IPS-20b (cell line): ENCODE results near the gene ACTA2.
"Not testable (repeated sequence)": the region's sequence is repeated elsewhere in the genome, so short reads cannot be mapped to it uniquely, and the experiment has no call there.

Source experiments
- H3K27ac ChIP-seq: one replicate; pipeline ENCODE4 v1.5.1; 2013; ENCODE audit warnings: low read length
- H3K27me3 ChIP-seq: 2 replicates; pipeline ENCODE4 v1.6.1; 2013; ENCODE audit warnings: mild to moderate bottlenecking, low read length, inconsistent platforms; ENCODE audit not compliant: insufficient read depth
- H3K36me3 ChIP-seq: 2 replicates; pipeline ENCODE4 v1.6.1; 2013; ENCODE audit warnings: low read depth, mild to moderate bottlenecking, inconsistent platforms, low read length, moderate library complexity; ENCODE audit not compliant: insufficient read depth
- H3K4me1 ChIP-seq: 2 replicates; pipeline ENCODE4 v1.6.1; 2013; ENCODE audit warnings: mild to moderate bottlenecking, control low read depth, inconsistent platforms, low read length, moderate library complexity; ENCODE audit not compliant: insufficient read depth
- H3K4me3 ChIP-seq: 2 replicates; pipeline ENCODE4 v1.5.1; 2013; ENCODE audit warnings: mild to moderate bottlenecking, low read length, inconsistent platforms
- H3K9ac ChIP-seq: 2 replicates; pipeline ENCODE4 v1.6.1; 2013; ENCODE audit warnings: low read depth, mild to moderate bottlenecking, inconsistent platforms, low read length, moderate library complexity
- H3K9me3 ChIP-seq: 2 replicates; pipeline ENCODE4 v1.6.1; 2013; ENCODE audit warnings: mild to moderate bottlenecking, low read depth, low read length, inconsistent platforms; ENCODE audit not compliant: insufficient read depth

ACTA2 gene

GRCh38 chr10:88932029-88932428, 20.5 kb downstream of the ACTA2 start:
- not testable (repeated sequence) for H3K27me3 ChIP-seq, H3K9ac ChIP-seq, H3K4me1 ChIP-seq, H3K36me3 ChIP-seq, H3K4me3 ChIP-seq, H3K9me3 ChIP-seq, H3K27ac ChIP-seq

GRCh38 chr10:88931548-88931947, 21.0 kb downstream of the ACTA2 start:
- no peak overlapping the region for H3K9ac ChIP-seq
- no peaks in the 10 kb centered on the region for H3K27me3 ChIP-seq
- no peak overlapping the region for H3K27ac ChIP-seq

GRCh38 chr10:88928254-88928653, 24.3 kb downstream of the ACTA2 start:
- H3K36me3 ChIP-seq, result no peaks in the 10 kb centered on the region
- H3K9ac ChIP-seq, result no peak overlapping the region
- no peaks in the 10 kb centered on the region for H3K9me3 ChIP-seq
- H3K27ac ChIP-seq, result no peak overlapping the region
- H3K4me1 ChIP-seq, result 0 out of 2 replicates have a peak, but pooled peaks cover 4% of the 10 kb centered on the region
- H3K27me3 ChIP-seq, result no peaks in the 10 kb centered on the region
- H3K4me3 ChIP-seq, result no peak overlapping the region

More at GRCh38 chr10:88931548-88931947, 21.0 kb downstream of the ACTA2 start:
- no peaks in the 10 kb centered on the region for H3K9me3 ChIP-seq
- no peaks in the 10 kb centered on the region for H3K36me3 ChIP-seq
- H3K4me3 ChIP-seq, result no peak overlapping the region
- H3K4me1 ChIP-seq, result 0 out of 2 replicates have a peak, but pooled peaks cover 2% of the 10 kb centered on the region

- Histone ChIP-seq H3K9ac (no peak overlapping the region), H3K9me3 (no peaks in the 10 kb centered on the region), H3K4me1 (0 out of 2 replicates have a peak, but pooled peaks cover 4% of the 10 kb centered on the region)
Measured at GRCh38 chr10:88927416-88927690, 25.2 kb downstream of the ACTA2 start.

GRCh38 chr10:88926566-88927415, 25.8 kb downstream of the ACTA2 start:
- Histone ChIP-seq H3K27me3 (no peaks in the 10 kb centered on the region), H3K9me3 (no peaks in the 10 kb centered on the region), H3K4me3 (no peak overlapping the region), H3K27ac (no peak overlapping the region), H3K9ac (no peak overlapping the region), H3K36me3 (no peaks in the 10 kb centered on the region), H3K4me1 (0 out of 2 replicates have a peak, but pooled peaks cover 4% of the 10 kb centered on the region)

More at GRCh38 chr10:88927416-88927690, 25.2 kb downstream of the ACTA2 start:
- Histone ChIP-seq H3K27ac (no peak overlapping the region), H3K27me3 (no peaks in the 10 kb centered on the region), H3K36me3 (no peaks in the 10 kb centered on the region), H3K4me3 (no peak overlapping the region)

- no peaks in the 10 kb centered on the region for H3K27me3 ChIP-seq
- no peaks in the 10 kb centered on the region for H3K9me3 ChIP-seq
- H3K36me3 ChIP-seq, result no peaks in the 10 kb centered on the region
- no peak overlapping the region for H3K4me3 ChIP-seq
- H3K4me1 ChIP-seq, result 0 out of 2 replicates have a peak, but pooled peaks cover 4% of the 10 kb centered on the region
- H3K9ac ChIP-seq, result no peak overlapping the region
- no peak overlapping the region for H3K27ac ChIP-seq
Measured at GRCh38 chr10:88923520-88923919, 29.1 kb downstream of the ACTA2 start.

GRCh38 chr10:88922041-88922440, 30.5 kb downstream of the ACTA2 start:
- Histone ChIP-seq H3K27me3 (no peaks in the 10 kb centered on the region), H3K36me3 (no peaks in the 10 kb centered on the region), H3K9me3 (no peaks in the 10 kb centered on the region), H3K4me1 (0 out of 2 replicates have a peak, but pooled peaks cover 4% of the 10 kb centered on the region), H3K27ac (no peak overlapping the region), H3K9ac (no peak overlapping the region), H3K4me3 (no peak overlapping the region)

- Histone ChIP-seq H3K9ac (no peak overlapping the region), H3K27me3 (no peaks in the 10 kb centered on the region), H3K4me1 (no peaks in the 10 kb centered on the region), H3K9me3 (no peaks in the 10 kb centered on the region), H3K27ac (no peak overlapping the region), H3K36me3 (no peaks in the 10 kb centered on the region), H3K4me3 (no peak overlapping the region)
Measured at GRCh38 chr10:88920986-88921593, 31.5 kb downstream of the ACTA2 start.

- no peak overlapping the region for H3K4me3 ChIP-seq
- H3K36me3 ChIP-seq, result no peaks in the 10 kb centered on the region
- H3K4me1 ChIP-seq, result no peaks in the 10 kb centered on the region
- no peaks in the 10 kb centered on the region for H3K27me3 ChIP-seq
- no peak overlapping the region for H3K27ac ChIP-seq
- no peaks in the 10 kb centered on the region for H3K9me3 ChIP-seq
- H3K9ac ChIP-seq, result no peak overlapping the region
Measured at GRCh38 chr10:88920198-88920597, 32.4 kb downstream of the ACTA2 start.

- Histone ChIP-seq H3K27ac (no peak overlapping the region), H3K27me3 (no peaks in the 10 kb centered on the region), H3K4me3 (no peak overlapping the region), H3K9ac (no peak overlapping the region), H3K9me3 (no peaks in the 10 kb centered on the region), H3K36me3 (no peaks in the 10 kb centered on the region), H3K4me1 (no peaks in the 10 kb centered on the region)
Measured at GRCh38 chr10:88919041-88919440, 33.5 kb downstream of the ACTA2 start.

- H3K9ac ChIP-seq, result no peak overlapping the region
- no peaks in the 10 kb centered on the region for H3K27me3 ChIP-seq
- no peak overlapping the region for H3K27ac ChIP-seq
- H3K4me1 ChIP-seq, result no peaks in the 10 kb centered on the region
- no peak overlapping the region for H3K4me3 ChIP-seq
- H3K36me3 ChIP-seq, result no peaks in the 10 kb centered on the region
- no peaks in the 10 kb centered on the region for H3K9me3 ChIP-seq
Measured at GRCh38 chr10:88918191-88918905, 34.2 kb downstream of the ACTA2 start.
